ENCODE results near the gene HAGHL.

Gene HAGHL

DNA sequence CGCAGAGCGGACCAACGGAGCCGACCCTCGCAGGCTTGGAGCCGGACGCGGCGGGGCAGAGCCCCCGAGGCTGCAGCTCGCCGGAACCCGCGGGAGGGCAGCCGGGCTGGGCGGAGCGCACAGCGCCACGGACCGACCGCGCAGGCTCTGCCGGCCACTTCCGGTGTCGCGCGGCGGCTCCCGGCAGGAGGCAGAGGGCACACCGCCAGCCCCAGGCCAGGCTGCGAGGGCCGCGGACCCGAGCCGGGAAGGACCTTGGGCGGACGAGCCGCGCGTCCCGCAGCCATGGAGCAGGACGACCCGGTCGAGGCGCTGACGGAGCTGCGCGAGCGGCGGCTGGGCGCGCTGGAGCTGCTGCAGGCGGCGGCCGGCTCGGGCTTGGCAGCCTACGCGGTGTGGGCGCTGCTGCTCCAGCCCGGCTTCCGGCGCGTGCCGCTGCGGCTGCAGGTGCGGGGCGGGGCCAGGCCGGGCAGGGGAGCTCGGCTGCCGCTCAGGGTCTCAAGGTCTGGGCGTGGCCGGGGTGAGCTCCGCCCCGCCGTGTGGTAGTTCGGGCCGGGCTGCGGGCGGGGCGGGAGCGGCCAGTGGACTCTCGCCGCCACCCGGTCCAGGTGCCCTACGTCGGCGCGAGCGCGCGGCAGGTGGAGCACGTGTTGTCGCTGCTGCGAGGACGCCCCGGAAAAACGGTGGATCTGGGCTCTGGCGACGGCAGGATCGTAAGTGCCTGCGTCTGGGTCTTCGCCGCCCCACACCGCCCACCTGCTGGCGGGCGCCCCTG lies 5.7 kb upstream of the HAGHL start, which contains the start of gene ANTKMT:
Gene ANTKMT (plus strand): TSS at position 157 of the 775 bp plus-strand sequence. CDS start 129 bp downstream, at position 286.
- H4K20me1 ChIP-seq = peaks cover 78% of the 10 kb centered on the region
- peak within 1 kb of the TSS; percentile 83 for H3K4me3 ChIP-seq
- H3K36me3 ChIP-seq = no peaks in the 10 kb centered on the region
- peak within 1 kb of the TSS; percentile 91 for H3K9ac ChIP-seq
- peaks cover 91% of the 10 kb centered on the region for H3K4me1 ChIP-seq
- peaks cover 7% of the 10 kb centered on the region for H3K27me3 ChIP-seq
- no peaks in the 10 kb centered on the region for H3K9me3 ChIP-seq
- TF ChIP-seq Cebpa-rat (IDR thresholded peaks at IDR 0.05) = no peak
- H3K4me2 ChIP-seq = peak within 1 kb of the TSS; percentile 100
- peak within 1 kb of the TSS; percentile 96 for H3K27ac ChIP-seq

DNA sequence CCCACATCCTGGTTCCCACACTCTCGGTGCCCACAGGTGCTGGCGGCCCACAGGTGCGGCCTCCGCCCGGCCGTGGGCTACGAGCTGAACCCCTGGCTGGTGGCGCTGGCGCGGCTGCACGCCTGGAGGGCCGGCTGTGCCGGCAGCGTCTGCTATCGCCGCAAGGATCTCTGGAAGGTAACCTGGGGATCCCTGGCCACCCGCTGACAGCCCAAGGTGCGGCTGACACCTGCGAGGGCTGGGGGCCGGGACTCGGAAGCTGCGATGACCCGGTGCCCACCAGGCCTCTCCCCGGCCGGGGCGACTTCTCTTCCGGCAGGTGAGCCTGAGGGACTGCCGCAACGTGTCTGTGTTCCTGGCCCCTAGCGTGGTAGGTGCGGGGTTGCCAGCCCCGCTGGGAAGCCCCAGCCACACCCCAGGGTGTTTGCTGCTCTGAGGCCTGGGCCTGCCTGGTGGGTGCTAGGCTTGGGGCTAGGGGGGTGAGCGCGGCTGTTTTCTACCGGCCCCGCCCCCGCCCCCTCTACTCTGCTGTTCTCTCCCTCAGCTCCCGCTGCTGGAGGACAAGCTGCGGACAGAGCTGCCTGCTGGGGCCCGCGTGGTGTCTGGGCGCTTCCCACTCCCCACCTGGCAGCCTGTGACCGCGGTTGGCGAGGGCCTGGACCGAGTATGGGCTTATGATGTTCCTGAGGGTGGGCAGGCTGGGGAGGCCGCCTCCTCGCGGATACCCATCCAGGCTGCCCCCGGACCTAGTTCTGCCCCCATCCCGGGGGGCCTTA lies 5.0 kb upstream of the HAGHL start:
- peak overlapping the region; percentile 83 for H3K4me3 ChIP-seq
- no peaks in the 10 kb centered on the region for H3K36me3 ChIP-seq
- peaks cover 89% of the 10 kb centered on the region for H3K4me1 ChIP-seq
- no peaks in the 10 kb centered on the region for H3K27me3 ChIP-seq
- TF ChIP-seq Cebpa-rat (IDR thresholded peaks at IDR 0.05) = no peak
- peaks cover 75% of the 10 kb centered on the region for H4K20me1 ChIP-seq
- peak overlapping the region; percentile 91 for H3K9ac ChIP-seq
- H3K4me2 ChIP-seq = peak overlapping the region; percentile 100
- H3K27ac ChIP-seq = peak overlapping the region; percentile 96
- H3K9me3 ChIP-seq = no peaks in the 10 kb centered on the region

DNA sequence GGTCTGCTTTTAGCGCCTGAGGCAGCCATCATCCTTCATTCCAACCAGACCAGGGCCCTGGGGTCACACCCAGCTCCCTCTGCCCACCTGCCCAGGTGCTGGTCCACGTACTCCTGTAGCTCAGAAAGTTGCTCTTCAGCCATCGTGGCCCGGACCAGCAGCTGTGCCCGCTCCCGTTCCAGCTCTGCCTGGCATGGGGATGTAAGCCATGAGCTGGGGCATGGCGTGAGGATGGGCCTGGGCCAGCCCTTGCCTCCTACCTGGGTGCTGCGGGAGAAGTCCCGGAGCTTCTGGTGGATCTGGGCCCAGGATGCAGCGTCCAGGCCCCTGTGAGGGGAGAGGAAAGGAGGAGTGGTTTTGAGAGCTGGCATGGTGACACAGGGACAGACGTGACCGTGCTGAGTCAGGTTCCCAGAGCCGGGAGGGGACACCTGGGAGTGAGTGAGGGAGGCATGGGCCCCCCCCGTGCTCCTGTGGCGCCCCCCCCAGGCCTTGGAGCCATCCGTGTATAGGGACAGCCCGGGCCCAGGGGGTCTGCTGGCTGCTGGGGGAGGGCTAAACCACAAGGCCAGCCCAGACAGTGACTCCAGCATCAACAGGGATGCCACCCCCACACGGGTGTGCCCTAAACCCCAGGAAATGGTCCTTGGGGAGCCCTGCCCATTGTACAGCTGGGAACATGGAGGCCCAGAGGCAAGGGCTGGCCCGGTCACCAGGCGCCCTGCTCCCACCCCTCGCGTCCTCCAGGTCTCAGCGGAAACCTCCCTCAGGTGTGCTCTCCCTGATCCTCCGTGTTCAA lies 3.9 kb upstream of the HAGHL start:
- H3K27ac ChIP-seq = peak overlapping the region; percentile 52
- no peaks in the 10 kb centered on the region for H3K9me3 ChIP-seq
- no peaks in the 10 kb centered on the region for H3K27me3 ChIP-seq
- H3K4me3 ChIP-seq = peak overlapping the region; percentile 31; the same call in 1 of the 2 replicates
- peaks cover 66% of the 10 kb centered on the region for H4K20me1 ChIP-seq
- H3K4me2 ChIP-seq = peak overlapping the region; percentile 100
- H3K4me1 ChIP-seq = peaks cover 84% of the 10 kb centered on the region
- H3K9ac ChIP-seq = peak overlapping the region; percentile 48; the same call in 1 of the 2 replicates
- H3K36me3 ChIP-seq = no peaks in the 10 kb centered on the region
- TF ChIP-seq Cebpa-rat (IDR thresholded peaks at IDR 0.05) = no peak

DNA sequence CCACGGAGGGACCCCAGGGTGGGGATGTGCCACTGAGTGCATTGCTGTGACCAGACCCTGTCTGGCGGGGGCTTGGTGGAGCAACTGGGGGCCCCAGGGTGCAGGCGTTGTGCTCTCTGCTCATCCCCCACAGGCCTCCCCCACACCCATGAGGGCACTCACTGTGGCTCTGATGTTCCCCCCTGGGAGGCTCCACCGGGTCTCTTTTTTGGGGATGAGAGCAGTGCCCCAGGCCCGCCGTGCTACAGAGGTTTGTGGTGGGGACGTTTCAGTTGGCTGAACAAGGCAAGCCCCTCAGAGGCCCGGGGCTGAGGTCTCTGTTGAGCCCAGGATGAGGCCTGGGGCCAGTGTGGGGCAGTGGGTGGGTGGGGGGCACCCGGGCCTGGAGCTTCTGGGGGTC lies 3.2 kb upstream of the HAGHL start:
- H3K9ac ChIP-seq = peak overlapping the region; percentile 48; the same call in 1 of the 2 replicates
- H3K9me3 ChIP-seq = no peaks in the 10 kb centered on the region
- no peaks in the 10 kb centered on the region for H3K27me3 ChIP-seq
- no peaks in the 10 kb centered on the region for H3K36me3 ChIP-seq
- no peak for TF ChIP-seq Cebpa-rat (IDR thresholded peaks at IDR 0.05)
- peaks cover 61% of the 10 kb centered on the region for H4K20me1 ChIP-seq
- peak overlapping the region; percentile 52; the same call in 1 of the 2 replicates for H3K27ac ChIP-seq
- H3K4me1 ChIP-seq = peaks cover 81% of the 10 kb centered on the region
- H3K4me3 ChIP-seq = peak overlapping the region; percentile 31; the same call in 1 of the 2 replicates
- H3K4me2 ChIP-seq = peak overlapping the region; percentile 100

DNA sequence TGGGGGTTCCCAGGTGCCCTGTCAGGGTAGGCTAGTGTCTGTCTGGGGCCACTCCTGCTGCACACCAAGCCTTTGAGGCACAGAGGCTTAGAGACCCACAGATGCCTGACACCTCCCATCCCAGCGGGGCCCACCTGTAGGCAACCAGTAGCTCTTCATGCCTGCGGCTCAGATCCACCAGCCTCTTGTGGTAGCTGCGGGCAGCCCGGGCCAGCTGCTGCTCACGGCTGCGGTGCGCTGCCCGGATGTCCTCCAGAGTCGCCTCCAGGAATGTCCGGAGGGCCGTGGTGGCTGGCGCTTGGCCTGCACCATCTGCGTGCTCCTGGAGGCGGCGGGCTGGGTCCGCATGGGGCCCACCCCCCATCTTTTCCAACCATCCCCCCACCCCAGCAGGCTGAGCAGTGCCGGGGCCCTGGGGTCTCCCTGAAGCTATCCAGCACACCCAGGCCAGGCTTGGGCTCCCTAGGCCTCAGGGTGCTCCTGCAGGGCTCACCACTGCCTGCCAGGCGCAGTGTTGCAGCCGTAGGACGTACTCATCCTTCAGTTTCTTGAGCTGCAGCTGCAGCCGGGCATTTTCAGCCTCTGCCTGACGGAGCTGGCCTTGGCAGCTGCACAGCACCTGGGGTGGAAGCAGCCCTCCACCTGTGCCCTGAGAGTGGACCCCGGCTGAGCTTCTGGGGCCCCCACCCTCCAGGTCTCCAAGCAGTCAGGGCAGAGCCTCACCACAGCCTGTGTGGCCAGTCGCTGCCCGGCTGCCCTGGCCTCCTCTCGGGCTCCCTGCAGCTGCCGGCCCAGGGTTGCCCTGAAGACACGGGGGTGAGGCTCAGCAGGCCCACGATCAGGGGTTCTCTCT lies 2.5 kb upstream of the HAGHL start:
- Histone ChIP-seq H4K20me1 (peaks cover 59% of the 10 kb centered on the region), H3K36me3 (peaks cover 4% of the 10 kb centered on the region), H3K4me2 (peak overlapping the region; percentile 100), H3K9me3 (no peaks in the 10 kb centered on the region), H3K9ac (peak overlapping the region; percentile 55; the same call in 1 of the 2 replicates), H3K4me1 (peaks cover 80% of the 10 kb centered on the region), H3K4me3 (peak overlapping the region; percentile 31; the same call in 1 of the 2 replicates), H3K27me3 (no peaks in the 10 kb centered on the region), H3K27ac (peak overlapping the region; percentile 52)
- TF ChIP-seq Cebpa-rat (IDR thresholded peaks at IDR 0.05) = no peak

DNA sequence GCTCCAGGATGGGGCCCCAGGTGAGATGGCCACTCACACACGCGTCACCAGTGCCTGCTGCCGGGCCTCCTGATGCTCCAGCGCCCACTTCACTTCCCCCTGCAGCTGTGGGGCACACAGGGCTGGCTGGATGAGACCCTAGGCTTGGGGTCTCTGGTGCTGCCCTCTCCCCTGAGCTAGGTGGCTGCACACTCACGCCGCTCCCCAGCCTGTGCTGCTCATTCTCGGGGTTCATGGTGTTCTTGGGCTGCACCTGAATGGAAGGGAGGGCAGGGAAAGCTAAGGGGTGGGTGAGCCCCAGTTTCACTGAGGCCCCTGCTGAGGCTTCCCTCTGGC lies 1.9 kb upstream of the HAGHL start:
- H3K4me1 ChIP-seq = peaks cover 75% of the 10 kb centered on the region
- no peaks in the 10 kb centered on the region for H3K9me3 ChIP-seq
- peak overlapping the region; percentile 55; the same call in 1 of the 2 replicates for H3K9ac ChIP-seq
- no peak for TF ChIP-seq Cebpa-rat (IDR thresholded peaks at IDR 0.05)
- H3K4me2 ChIP-seq = peak overlapping the region; percentile 100
- H3K27me3 ChIP-seq = no peaks in the 10 kb centered on the region
- peaks cover 64% of the 10 kb centered on the region for H4K20me1 ChIP-seq
- H3K27ac ChIP-seq = peak overlapping the region; percentile 52
- no peak overlapping the region for H3K4me3 ChIP-seq
- H3K36me3 ChIP-seq = peaks cover 10% of the 10 kb centered on the region

DNA sequence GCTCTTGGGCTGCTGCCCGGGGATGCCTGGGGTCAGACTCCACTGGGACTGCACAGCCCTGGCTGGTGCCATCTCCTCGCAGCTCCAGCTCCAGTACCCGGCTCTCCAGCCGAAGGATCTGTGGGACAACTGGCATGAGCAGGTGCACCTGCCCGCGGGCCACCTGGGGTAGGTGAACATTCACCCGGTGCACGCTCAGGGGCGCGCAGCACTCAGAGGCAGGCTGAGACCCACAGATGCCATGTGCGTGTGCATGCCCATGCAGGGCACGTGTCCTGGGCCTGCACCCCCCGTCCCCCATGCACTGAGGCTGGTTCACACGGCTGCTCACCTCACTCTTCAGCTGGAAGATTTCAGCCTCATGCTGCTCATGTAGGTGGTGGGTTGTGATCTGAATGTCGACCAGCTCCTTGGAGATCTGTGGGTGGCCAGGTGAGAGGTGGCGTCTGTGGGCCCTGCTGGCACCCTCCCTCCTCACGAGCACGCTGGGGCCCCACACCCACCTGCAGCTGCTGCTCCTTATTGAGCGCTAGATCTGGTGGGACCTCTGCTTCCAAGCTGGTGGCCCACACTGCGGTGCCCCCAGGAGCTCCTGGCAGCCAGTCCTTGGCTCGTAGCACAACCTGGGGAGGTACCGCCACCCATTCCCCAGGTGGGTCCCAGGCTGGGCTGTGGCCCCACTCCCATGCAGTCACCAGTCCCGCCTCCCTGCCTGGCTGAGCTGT lies 1.3 kb upstream of the HAGHL start:
- no peak for TF ChIP-seq Cebpa-rat (IDR thresholded peaks at IDR 0.05)
- Histone ChIP-seq H3K4me3 (0 out of 2 replicates have a peak overlapping the region, but pooled peaks have one; percentile 2), H3K36me3 (peaks cover 16% of the 10 kb centered on the region), H3K4me1 (peaks cover 72% of the 10 kb centered on the region), H4K20me1 (peaks cover 70% of the 10 kb centered on the region), H3K27ac (no peak overlapping the region), H3K9ac (no peak overlapping the region), H3K9me3 (no peaks in the 10 kb centered on the region), H3K4me2 (peak overlapping the region; percentile 100), H3K27me3 (no peaks in the 10 kb centered on the region)

DNA sequence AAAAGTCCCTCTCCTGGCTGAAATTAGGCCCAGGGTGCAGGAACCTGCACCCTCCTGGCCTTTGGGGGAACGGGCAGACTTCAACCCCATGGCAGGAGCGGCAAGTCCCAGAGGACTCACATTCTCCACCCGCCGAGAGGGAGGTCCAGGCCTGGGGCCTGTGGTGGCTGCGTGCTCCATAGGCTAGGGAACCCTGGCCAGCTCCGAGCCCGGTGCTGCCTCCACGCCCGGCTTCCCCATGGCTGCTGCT lies 793 bp upstream of the HAGHL start:
- Histone ChIP-seq H3K4me3 (peak overlapping the region; percentile 80; the same call in 1 of the 2 replicates), H3K4me2 (peak overlapping the region; percentile 100), H4K20me1 (peaks cover 75% of the 10 kb centered on the region), H3K9me3 (no peaks in the 10 kb centered on the region), H3K27me3 (no peaks in the 10 kb centered on the region), H3K27ac (no peak overlapping the region), H3K9ac (no peak overlapping the region), H3K36me3 (peaks cover 21% of the 10 kb centered on the region), H3K4me1 (peaks cover 74% of the 10 kb centered on the region)
- TF ChIP-seq Cebpa-rat (IDR thresholded peaks at IDR 0.05) = no peak

Data from BLaER1 (cell line).